ENCODE results near the gene EPS8L3.

EPS8L3 gene

GRCh38 chr1:109763646-109764415 is at the start of gene EPS8L3:
Gene EPS8L3 (minus strand): TSS chr1:109763923. CDS start chr1:109761749, 2,174 bp downstream.
- DNase-seq = peak; percentile 19
- H3K27me3 Mint-ChIP-seq = no peaks in the 10 kb centered on the region
- H3K36me3 Mint-ChIP-seq (ENCODE audit: low read depth) = no peaks in the 10 kb centered on the region
- no peak within 1 kb of the TSS for H3K4me3 Mint-ChIP-seq
- no peak within 1 kb of the TSS for H3K27ac Mint-ChIP-seq
- no peaks in the 10 kb centered on the region for H3K9me3 Mint-ChIP-seq
- no peaks in the 10 kb centered on the region for H3K4me1 Mint-ChIP-seq (ENCODE audit: low read depth)

GRCh38 chr1:109812691-109813393 is 49.1 kb upstream of the EPS8L3 start:
- DNase-seq = no peak
- Mint-ChIP-seq H3K27me3 (no peaks in the 10 kb centered on the region), H3K36me3 (ENCODE audit: low read depth) (no peaks in the 10 kb centered on the region), H3K9me3 (peaks cover 2% of the 10 kb centered on the region), H3K4me1 (ENCODE audit: low read depth) (peaks cover 8% of the 10 kb centered on the region), H3K27ac (no peak overlapping the region), H3K4me3 (no peak overlapping the region)

GRCh38 chr1:109808703-109809102 is 45.0 kb upstream of the EPS8L3 start:
- no peak for DNase-seq

GRCh38 chr1:109807822-109808680 is 44.3 kb upstream of the EPS8L3 start:
- H3K9me3 Mint-ChIP-seq = no peaks in the 10 kb centered on the region
- H3K27me3 Mint-ChIP-seq = no peaks in the 10 kb centered on the region
- H3K27ac Mint-ChIP-seq = no peak overlapping the region
- peaks cover 36% of the 10 kb centered on the region for H3K4me1 Mint-ChIP-seq (ENCODE audit: low read depth)
- H3K4me3 Mint-ChIP-seq = no peak overlapping the region
- H3K36me3 Mint-ChIP-seq (ENCODE audit: low read depth) = no peaks in the 10 kb centered on the region
- DNase-seq = no peak

More at GRCh38 chr1:109808703-109809102, 45.0 kb upstream of the EPS8L3 start:
- Mint-ChIP-seq H3K27ac (no peak overlapping the region), H3K4me3 (no peak overlapping the region), H3K4me1 (ENCODE audit: low read depth) (peaks cover 29% of the 10 kb centered on the region), H3K9me3 (no peaks in the 10 kb centered on the region), H3K36me3 (ENCODE audit: low read depth) (no peaks in the 10 kb centered on the region), H3K27me3 (no peaks in the 10 kb centered on the region)

- Mint-ChIP-seq H3K27me3 (no peaks in the 10 kb centered on the region), H3K9me3 (no peaks in the 10 kb centered on the region), H3K27ac (no peak overlapping the region), H3K36me3 (ENCODE audit: low read depth) (no peaks in the 10 kb centered on the region), H3K4me3 (no peak overlapping the region), H3K4me1 (ENCODE audit: low read depth) (peaks cover 40% of the 10 kb centered on the region)
- no peak for DNase-seq
Measured at GRCh38 chr1:109807402-109807801, 43.7 kb upstream of the EPS8L3 start.

GRCh38 chr1:109806733-109807400 is 43.1 kb upstream of the EPS8L3 start:
- Mint-ChIP-seq H3K36me3 (ENCODE audit: low read depth) (no peaks in the 10 kb centered on the region), H3K27me3 (no peaks in the 10 kb centered on the region), H3K4me3 (no peak overlapping the region), H3K27ac (peak overlapping the region; percentile 44), H3K9me3 (no peaks in the 10 kb centered on the region), H3K4me1 (ENCODE audit: low read depth) (peaks cover 45% of the 10 kb centered on the region)
- DNase-seq = no peak

GRCh38 chr1:109805486-109806165 is 41.9 kb upstream of the EPS8L3 start:
- H3K27ac Mint-ChIP-seq = no peak overlapping the region
- peaks cover 56% of the 10 kb centered on the region for H3K4me1 Mint-ChIP-seq (ENCODE audit: low read depth)
- DNase-seq = peak; percentile 16
- H3K27me3 Mint-ChIP-seq = no peaks in the 10 kb centered on the region
- H3K4me3 Mint-ChIP-seq = no peak overlapping the region
- no peaks in the 10 kb centered on the region for H3K9me3 Mint-ChIP-seq
- no peaks in the 10 kb centered on the region for H3K36me3 Mint-ChIP-seq (ENCODE audit: low read depth)

- H3K4me1 Mint-ChIP-seq (ENCODE audit: low read depth) = peaks cover 63% of the 10 kb centered on the region
- no peaks in the 10 kb centered on the region for H3K36me3 Mint-ChIP-seq (ENCODE audit: low read depth)
- peak; percentile 22 for DNase-seq
- H3K27me3 Mint-ChIP-seq = no peaks in the 10 kb centered on the region
- no peak overlapping the region for H3K4me3 Mint-ChIP-seq
- H3K27ac Mint-ChIP-seq = peak overlapping the region; percentile 97
- H3K9me3 Mint-ChIP-seq = no peaks in the 10 kb centered on the region
Measured at GRCh38 chr1:109804660-109805059, 40.9 kb upstream of the EPS8L3 start.

GRCh38 chr1:109803901-109804331 is 40.2 kb upstream of the EPS8L3 start:
- peak; percentile 36 for DNase-seq
- no peaks in the 10 kb centered on the region for H3K9me3 Mint-ChIP-seq

GRCh38 chr1:109802901-109803561 is 39.3 kb upstream of the EPS8L3 start:
- Mint-ChIP-seq H3K4me1 (ENCODE audit: low read depth) (peaks cover 71% of the 10 kb centered on the region), H3K9me3 (no peaks in the 10 kb centered on the region), H3K36me3 (ENCODE audit: low read depth) (no peaks in the 10 kb centered on the region), H3K4me3 (peak overlapping the region; percentile 67), H3K27me3 (no peaks in the 10 kb centered on the region), H3K27ac (peak overlapping the region; percentile 97)
- DNase-seq = no peak

More at GRCh38 chr1:109803901-109804331, 40.2 kb upstream of the EPS8L3 start:
- H3K4me3 Mint-ChIP-seq = peak overlapping the region; percentile 39
- H3K27ac Mint-ChIP-seq = peak overlapping the region; percentile 97
- H3K27me3 Mint-ChIP-seq = no peaks in the 10 kb centered on the region
- no peaks in the 10 kb centered on the region for H3K36me3 Mint-ChIP-seq (ENCODE audit: low read depth)
- H3K4me1 Mint-ChIP-seq (ENCODE audit: low read depth) = peaks cover 68% of the 10 kb centered on the region

- Mint-ChIP-seq H3K27ac (peak overlapping the region; percentile 97), H3K36me3 (ENCODE audit: low read depth) (no peaks in the 10 kb centered on the region), H3K9me3 (no peaks in the 10 kb centered on the region), H3K4me3 (peak overlapping the region; percentile 67), H3K27me3 (no peaks in the 10 kb centered on the region), H3K4me1 (ENCODE audit: low read depth) (peaks cover 74% of the 10 kb centered on the region)
- peak; percentile 69 for DNase-seq
Measured at GRCh38 chr1:109802136-109802900, 38.6 kb upstream of the EPS8L3 start.

GRCh38 chr1:109801791-109802135 is 38.0 kb upstream of the EPS8L3 start:
- Mint-ChIP-seq H3K36me3 (ENCODE audit: low read depth) (no peaks in the 10 kb centered on the region), H3K4me3 (peak overlapping the region; percentile 67), H3K27ac (peak overlapping the region; percentile 97), H3K4me1 (ENCODE audit: low read depth) (peaks cover 74% of the 10 kb centered on the region), H3K27me3 (no peaks in the 10 kb centered on the region), H3K9me3 (no peaks in the 10 kb centered on the region)
- no peak for DNase-seq

GRCh38 chr1:109800291-109800690 is 36.6 kb upstream of the EPS8L3 start:
- H3K4me1 Mint-ChIP-seq (ENCODE audit: low read depth) = peaks cover 76% of the 10 kb centered on the region
- H3K9me3 Mint-ChIP-seq = no peaks in the 10 kb centered on the region
- H3K4me3 Mint-ChIP-seq = no peak overlapping the region
- no peaks in the 10 kb centered on the region for H3K27me3 Mint-ChIP-seq
- H3K27ac Mint-ChIP-seq = no peak overlapping the region
- no peaks in the 10 kb centered on the region for H3K36me3 Mint-ChIP-seq (ENCODE audit: low read depth)
- no peak for DNase-seq

Data from activated T-cell treated with anti-CD3 and anti-CD28 coated beads, Interleukin-2, amount 50 U/mL, for 24 hours (primary cell).